Upper lobe of left lung (tissue), 6 donors: ENCODE results near the gene DMXL1. TPM values are rescaled to one million over a fixed set of nuclear protein-coding genes. Genes with fewer than 3 reads are reported as not detected.

Experiments used
- ATAC-seq, 2 donors: fragments of 200-7000 bp; cut with Tn5 transposase; one replicate each; pipeline ENCODE4 v1.9.1; 2022; ENCODE audit warnings: mild to moderate bottlenecking in 2 of 2, moderate library complexity in 2 of 2; ENCODE audit not compliant: low FRiP score in 2 of 2
- DNase-seq, 2 donors: peaks; one replicate each; pipeline ENCODE4 v3.0.0-alpha.2; 2019 to 2020
- H3K27ac ChIP-seq, 4 donors: fragments of 200-600 bp; sonication (generic); one replicate each; pipeline ENCODE4 v1.5.1; 2016 to 2019
- H3K27me3 ChIP-seq, 4 donors: fragments of 200-600 bp; sonication (generic); one replicate each; pipeline ENCODE4 v1.5.1; 2017 to 2019
- H3K36me3 ChIP-seq, 4 donors: fragments of 200-600 bp; sonication (generic); one replicate each; pipeline ENCODE4 v1.5.1; 2016 to 2019
- H3K4me1 ChIP-seq, 4 donors: fragments of 200-600 bp; sonication (generic); one replicate each; pipeline ENCODE4 v1.5.1; 2018 to 2019
- H3K4me3 ChIP-seq, 4 donors: fragments of 200-600 bp; sonication (generic); one replicate each; pipeline ENCODE4 v1.5.1; 2017 to 2019; ENCODE audit warnings: mild to moderate bottlenecking in 2 of 4, moderate library complexity in 1 of 4
- H3K9me3 ChIP-seq, 4 donors: fragments of 200-600 bp; sonication (generic); one replicate each; pipeline ENCODE4 v1.5.1; 2018 to 2019
- EP300 ChIP-seq, 4 donors: sonication (generic); formaldehyde crosslinking; IDR thresholded peaks; one replicate each; pipeline ENCODE4 v1.5.1; 2017; ENCODE audit warnings: antibody characterized with exemption in 4 of 4, control low read depth in 2 of 4
- POLR2A ChIP-seq, 4 donors: fragments of 450-650 bp; IDR thresholded peaks; one replicate each; pipeline ENCODE4 v1.5.1; 2016 to 2017; ENCODE audit warnings: antibody characterized with exemption in 4 of 4, mild to moderate bottlenecking in 2 of 4
- POLR2AphosphoS5 ChIP-seq, 2 donors: sonication (generic); formaldehyde crosslinking; IDR thresholded peaks; one replicate each; pipeline ENCODE4 v1.5.1; 2017; ENCODE audit warnings: antibody characterized with exemption in 2 of 2
- WGBS, 2 donors: methylation state at CpG; one replicate each; pipeline ENCODE4 v1.1.5; 2017 to 2018; 5-methylcytosine and 5-hydroxymethylcytosine counted together
- total RNA-seq, 6 donors: library from RNA; depleted of rRNA in 4 of 6; stranded (reverse); fragments of >200 nt in 4 of 6; gene quantifications; one replicate each; pipeline versions ENCODE4 v1.1.0 to v1.2.1, GENCODE V29; 2016 to 2021
- TF ChIP-seq, protein P1 (sequence below), 6 experiments: fragments of 450-650 bp in 4 of 6; fragments of 200-600 bp in 2 of 6; sonication (generic) in 2 of 6; IDR thresholded peaks; one replicate each; pipeline ENCODE4 v1.5.1; 2016 to 2019; ENCODE audit warnings: antibody characterized with exemption in 6 of 6
- donor health status: DM: no; HTN: no; CAD: no; lungs with moderate emphysema.
- donor health status: DM: no; HTN: yes; CAD: no; lungs with severe emphysema.

Gene DMXL1
- total RNA-seq, 6 donors from 2014 or later, result 37.7 to 102 (median 52.9) TPM

DNA sequence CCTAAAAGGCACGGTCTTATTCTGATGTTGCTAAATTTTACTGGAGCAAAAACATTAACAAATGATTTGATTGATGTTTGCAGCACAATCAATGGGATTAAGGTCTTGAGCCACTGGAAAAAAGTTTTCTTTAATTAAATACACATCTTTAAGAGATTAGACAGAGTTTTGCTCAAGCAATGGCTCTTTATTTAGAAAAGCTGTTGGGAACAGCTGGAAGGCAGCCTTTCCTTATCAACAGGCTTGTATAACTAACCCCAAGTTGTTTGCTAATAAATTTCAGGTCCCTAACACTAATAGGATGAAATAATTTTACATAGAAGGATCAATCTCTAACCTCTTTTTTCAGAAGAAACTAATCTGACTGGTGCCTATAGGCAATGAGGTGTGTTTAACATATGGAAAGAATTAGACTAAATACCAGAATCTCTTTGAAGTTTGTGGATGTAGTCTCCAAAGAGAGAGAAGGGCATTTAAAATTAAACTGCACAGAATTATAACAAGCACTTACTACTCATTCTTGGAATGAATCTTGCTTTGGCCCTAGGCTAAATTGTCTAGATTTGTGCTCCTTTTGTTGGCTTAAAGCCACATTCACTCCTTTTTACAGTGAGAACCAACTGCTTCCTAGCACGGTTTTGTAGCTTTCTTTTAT, 217.6 kb downstream of the DMXL1 start:
- TF ChIP-seq, protein P1, sequence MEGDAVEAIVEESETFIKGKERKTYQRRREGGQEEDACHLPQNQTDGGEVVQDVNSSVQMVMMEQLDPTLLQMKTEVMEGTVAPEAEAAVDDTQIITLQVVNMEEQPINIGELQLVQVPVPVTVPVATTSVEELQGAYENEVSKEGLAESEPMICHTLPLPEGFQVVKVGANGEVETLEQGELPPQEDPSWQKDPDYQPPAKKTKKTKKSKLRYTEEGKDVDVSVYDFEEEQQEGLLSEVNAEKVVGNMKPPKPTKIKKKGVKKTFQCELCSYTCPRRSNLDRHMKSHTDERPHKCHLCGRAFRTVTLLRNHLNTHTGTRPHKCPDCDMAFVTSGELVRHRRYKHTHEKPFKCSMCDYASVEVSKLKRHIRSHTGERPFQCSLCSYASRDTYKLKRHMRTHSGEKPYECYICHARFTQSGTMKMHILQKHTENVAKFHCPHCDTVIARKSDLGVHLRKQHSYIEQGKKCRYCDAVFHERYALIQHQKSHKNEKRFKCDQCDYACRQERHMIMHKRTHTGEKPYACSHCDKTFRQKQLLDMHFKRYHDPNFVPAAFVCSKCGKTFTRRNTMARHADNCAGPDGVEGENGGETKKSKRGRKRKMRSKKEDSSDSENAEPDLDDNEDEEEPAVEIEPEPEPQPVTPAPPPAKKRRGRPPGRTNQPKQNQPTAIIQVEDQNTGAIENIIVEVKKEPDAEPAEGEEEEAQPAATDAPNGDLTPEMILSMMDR (IDR thresholded peaks at IDR 0.05), result no peak
- TF ChIP-seq POLR2A (IDR thresholded peaks at IDR 0.05) (no peak), EP300 (IDR thresholded peaks at IDR 0.05) (no peak), POLR2AphosphoS5 (IDR thresholded peaks at IDR 0.05) (no peak)
- no peak for DNase-seq
- H3K4me1 ChIP-seq, result peaks cover 17 to 51% (median 31%) of the 10 kb centered on the region in 4 donors
- no peak for ATAC-seq
- H3K27me3 ChIP-seq, result no peaks in the 10 kb centered on the region
- H3K9me3 ChIP-seq, result no peaks in the 10 kb centered on the region
- no peak overlapping the region for H3K27ac ChIP-seq
- no peaks in the 10 kb centered on the region for H3K36me3 ChIP-seq
- 61 to 66% methylated on average over 2 of the region's 2 CpGs for WGBS, 2 donors
- H3K4me3 ChIP-seq, result no peak overlapping the region

DNA sequence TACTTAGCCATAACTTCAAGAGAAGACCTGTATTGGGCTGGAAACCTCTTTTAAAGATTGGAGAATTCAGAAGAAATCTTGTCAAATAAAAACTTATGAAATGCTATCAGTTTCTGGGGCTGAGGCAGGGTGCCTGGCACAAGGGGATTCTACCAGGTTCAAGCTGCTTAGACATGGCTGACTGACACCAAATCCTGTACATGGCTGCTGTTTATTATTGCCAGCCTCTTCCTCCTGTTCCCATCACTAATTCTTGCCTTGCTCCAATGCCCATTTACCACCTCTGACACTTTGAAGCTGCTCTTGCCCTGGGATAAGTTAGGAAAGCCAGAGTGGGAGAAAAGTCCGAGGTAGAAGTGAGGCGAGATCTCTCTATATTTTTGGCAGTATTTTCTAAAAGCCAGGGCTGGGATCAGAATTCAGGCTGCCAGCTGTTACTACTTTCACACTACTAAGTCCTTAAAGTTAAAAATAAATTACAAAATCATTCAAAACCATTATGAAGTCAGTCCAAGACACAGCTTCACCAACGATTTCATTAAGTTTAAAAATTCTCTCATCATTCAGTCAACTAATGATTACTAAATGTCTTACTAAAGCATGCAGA, 218.7 kb downstream of the DMXL1 start:
- H3K4me1 ChIP-seq, result peaks cover 17 to 51% (median 30%) of the 10 kb centered on the region in 4 donors
- 59 to 70% methylated on average over 3 of the region's 3 CpGs for WGBS, 2 donors
- peak overlapping the region in 1 of 4 donors; percentile 23 for H3K27ac ChIP-seq
- H3K4me3 ChIP-seq, result no peak overlapping the region
- TF ChIP-seq POLR2A (IDR thresholded peaks at IDR 0.05) (no peak), EP300 (IDR thresholded peaks at IDR 0.05) (no peak), POLR2AphosphoS5 (IDR thresholded peaks at IDR 0.05) (no peak)
- TF ChIP-seq, protein P1 (IDR thresholded peaks at IDR 0.05), result no peak
- DNase-seq, result no peak
- ATAC-seq, result no peak
- no peaks in the 10 kb centered on the region for H3K9me3 ChIP-seq
- H3K36me3 ChIP-seq, result no peaks in the 10 kb centered on the region
- H3K27me3 ChIP-seq, result no peaks in the 10 kb centered on the region

DNA sequence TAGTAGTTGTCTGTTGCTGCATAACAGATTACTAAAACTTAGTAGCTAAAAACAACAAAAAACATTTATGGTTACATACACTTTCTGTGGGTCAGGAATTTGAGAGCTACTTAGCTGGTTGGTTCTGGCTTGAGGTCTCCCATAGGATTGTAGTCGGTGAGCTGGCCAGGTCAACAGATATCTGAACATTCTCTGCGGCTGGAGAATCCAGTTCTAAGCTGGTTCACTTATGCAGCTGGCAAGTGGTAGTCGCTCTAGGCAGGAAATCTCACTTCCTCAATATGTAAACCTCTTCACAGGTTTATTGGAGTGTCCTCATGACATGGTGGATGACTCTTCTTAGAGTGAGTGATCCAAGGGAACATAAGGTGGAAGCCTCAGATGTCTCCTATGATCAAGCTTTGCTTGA, 219.3 kb downstream of the DMXL1 start:
- Histone ChIP-seq H3K9me3 (no peaks in the 10 kb centered on the region), H3K4me1 (peaks cover 17 to 47% (median 26%) of the 10 kb centered on the region in 4 donors), H3K27ac (peak overlapping the region in 1 of 4 donors; percentile 23), H3K4me3 (no peak overlapping the region), H3K27me3 (no peaks in the 10 kb centered on the region), H3K36me3 (no peaks in the 10 kb centered on the region)
- ATAC-seq (peak; percentile 43 to 66), DNase-seq (no peak)
- WGBS, 2 donors, result 10 to 42% methylated on average over 2 to 3 of the region's 3 CpGs
- TF ChIP-seq EP300 (IDR thresholded peaks at IDR 0.05) (no peak), POLR2A (IDR thresholded peaks at IDR 0.05) (no peak), POLR2AphosphoS5 (IDR thresholded peaks at IDR 0.05) (no peak)
- TF ChIP-seq, protein P1 (IDR thresholded peaks at IDR 0.05), result no peak

DNA sequence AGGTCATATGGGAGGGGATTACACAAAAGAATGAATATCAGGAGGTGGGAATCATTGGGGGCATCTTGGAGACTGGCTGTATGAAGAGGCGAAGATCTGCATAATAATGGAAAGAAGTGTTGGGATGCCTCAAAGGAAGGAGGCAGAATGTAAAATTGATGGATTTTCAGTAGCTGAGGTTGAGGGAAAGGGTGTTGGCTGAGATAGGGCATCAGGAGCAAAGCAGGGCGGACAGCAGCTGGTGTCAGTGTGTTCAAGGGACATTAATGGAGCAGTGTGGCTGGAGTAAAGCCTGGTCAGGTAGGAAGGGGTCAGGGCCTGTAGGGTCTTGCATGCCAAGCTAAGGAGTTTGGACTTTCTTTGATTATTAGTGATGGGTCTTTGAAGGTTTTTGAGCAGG, 219.7 kb downstream of the DMXL1 start:
- Histone ChIP-seq H3K27ac (no peak overlapping the region), H3K9me3 (no peaks in the 10 kb centered on the region), H3K4me3 (no peak overlapping the region), H3K27me3 (no peaks in the 10 kb centered on the region), H3K4me1 (peaks cover 17 to 43% (median 25%) of the 10 kb centered on the region in 4 donors), H3K36me3 (no peaks in the 10 kb centered on the region)
- WGBS, 2 donors, result 96 to 100% methylated on average over 2 of the region's 2 CpGs
- TF ChIP-seq EP300 (IDR thresholded peaks at IDR 0.05) (no peak), POLR2AphosphoS5 (IDR thresholded peaks at IDR 0.05) (no peak), POLR2A (IDR thresholded peaks at IDR 0.05) (no peak)
- TF ChIP-seq, protein P1 (IDR thresholded peaks at IDR 0.05), result no peak
- no peak for DNase-seq
- no peak for ATAC-seq
